ENCODE data around the gene TRAK2.

TRAK2 gene

GRCh38 chr2:201413552-201413951 lies 37.7 kb downstream of the TRAK2 start:
- H3K36me3 Mint-ChIP-seq (ENCODE audit: low read depth) = peaks cover 19% of the 10 kb centered on the region
- DNase-seq = no peak
- no peak overlapping the region for H3K27ac Mint-ChIP-seq
- no peaks in the 10 kb centered on the region for H3K27me3 Mint-ChIP-seq
- no peak overlapping the region for H3K4me3 Mint-ChIP-seq
- H3K9me3 Mint-ChIP-seq = no peaks in the 10 kb centered on the region
- peaks cover 20% of the 10 kb centered on the region for H3K4me1 Mint-ChIP-seq (ENCODE audit: low read depth)

- peaks cover 19% of the 10 kb centered on the region for H3K36me3 Mint-ChIP-seq (ENCODE audit: low read depth)
- H3K9me3 Mint-ChIP-seq = no peaks in the 10 kb centered on the region
- no peak overlapping the region for H3K27ac Mint-ChIP-seq
- DNase-seq = no peak
- peaks cover 17% of the 10 kb centered on the region for H3K4me1 Mint-ChIP-seq (ENCODE audit: low read depth)
- H3K27me3 Mint-ChIP-seq = no peaks in the 10 kb centered on the region
- H3K4me3 Mint-ChIP-seq = no peak overlapping the region
Measured at GRCh38 chr2:201413143-201413542, 38.1 kb downstream of the TRAK2 start.

- no peak for DNase-seq
- Mint-ChIP-seq H3K36me3 (ENCODE audit: low read depth) (peaks cover 23% of the 10 kb centered on the region), H3K27ac (no peak overlapping the region), H3K4me3 (no peak overlapping the region), H3K9me3 (no peaks in the 10 kb centered on the region), H3K4me1 (ENCODE audit: low read depth) (peaks cover 25% of the 10 kb centered on the region), H3K27me3 (no peaks in the 10 kb centered on the region)
Measured at GRCh38 chr2:201411421-201411820, 39.8 kb downstream of the TRAK2 start.

GRCh38 chr2:201408931-201409330 lies 42.3 kb downstream of the TRAK2 start:
- Mint-ChIP-seq H3K27ac (no peak overlapping the region), H3K36me3 (ENCODE audit: low read depth) (peaks cover 38% of the 10 kb centered on the region), H3K27me3 (no peaks in the 10 kb centered on the region), H3K9me3 (no peaks in the 10 kb centered on the region), H3K4me3 (no peak overlapping the region), H3K4me1 (ENCODE audit: low read depth) (peaks cover 43% of the 10 kb centered on the region)
- no peak for DNase-seq

GRCh38 chr2:201407265-201407664 lies 44.0 kb downstream of the TRAK2 start:
- Mint-ChIP-seq H3K4me3 (no peak overlapping the region), H3K27me3 (no peaks in the 10 kb centered on the region), H3K27ac (peak overlapping the region; percentile 16), H3K9me3 (no peaks in the 10 kb centered on the region), H3K36me3 (ENCODE audit: low read depth) (peaks cover 49% of the 10 kb centered on the region), H3K4me1 (ENCODE audit: low read depth) (peaks cover 50% of the 10 kb centered on the region)
- DNase-seq = no peak

- Mint-ChIP-seq H3K27me3 (no peaks in the 10 kb centered on the region), H3K4me1 (ENCODE audit: low read depth) (peaks cover 51% of the 10 kb centered on the region), H3K4me3 (no peak overlapping the region), H3K27ac (peak overlapping the region; percentile 37), H3K9me3 (no peaks in the 10 kb centered on the region), H3K36me3 (ENCODE audit: low read depth) (peaks cover 42% of the 10 kb centered on the region)
- DNase-seq = no peak
Measured at GRCh38 chr2:201406077-201406662, 45.1 kb downstream of the TRAK2 start.

GRCh38 chr2:201404699-201405280 lies 46.5 kb downstream of the TRAK2 start:
- Mint-ChIP-seq H3K36me3 (ENCODE audit: low read depth) (peaks cover 39% of the 10 kb centered on the region), H3K27me3 (no peaks in the 10 kb centered on the region), H3K4me3 (no peak overlapping the region), H3K27ac (peak overlapping the region; percentile 24), H3K4me1 (ENCODE audit: low read depth) (peaks cover 47% of the 10 kb centered on the region), H3K9me3 (no peaks in the 10 kb centered on the region)
- no peak for DNase-seq

GRCh38 chr2:201403880-201404279 lies 47.4 kb downstream of the TRAK2 start:
- H3K9me3 Mint-ChIP-seq = no peaks in the 10 kb centered on the region
- H3K27ac Mint-ChIP-seq = no peak overlapping the region
- no peak for DNase-seq
- H3K36me3 Mint-ChIP-seq (ENCODE audit: low read depth) = peaks cover 47% of the 10 kb centered on the region
- peaks cover 47% of the 10 kb centered on the region for H3K4me1 Mint-ChIP-seq (ENCODE audit: low read depth)
- no peaks in the 10 kb centered on the region for H3K27me3 Mint-ChIP-seq
- H3K4me3 Mint-ChIP-seq = no peak overlapping the region

GRCh38 chr2:201402651-201403562 lies 48.4 kb downstream of the TRAK2 start:
- no peak overlapping the region for H3K4me3 Mint-ChIP-seq

GRCh38 chr2:201401815-201402214 lies 49.4 kb downstream of the TRAK2 start:
- Mint-ChIP-seq H3K4me1 (ENCODE audit: low read depth) (peaks cover 40% of the 10 kb centered on the region), H3K27me3 (no peaks in the 10 kb centered on the region), H3K4me3 (no peak overlapping the region), H3K27ac (no peak overlapping the region), H3K36me3 (ENCODE audit: low read depth) (peaks cover 61% of the 10 kb centered on the region), H3K9me3 (no peaks in the 10 kb centered on the region)
- no peak for DNase-seq

More at GRCh38 chr2:201402651-201403562, 48.4 kb downstream of the TRAK2 start:
- Mint-ChIP-seq H3K27ac (no peak overlapping the region), H3K4me1 (ENCODE audit: low read depth) (peaks cover 46% of the 10 kb centered on the region), H3K36me3 (ENCODE audit: low read depth) (peaks cover 56% of the 10 kb centered on the region), H3K9me3 (no peaks in the 10 kb centered on the region), H3K27me3 (no peaks in the 10 kb centered on the region)
- DNase-seq = no peak

- peaks cover 6% of the 10 kb centered on the region for H3K4me1 Mint-ChIP-seq (ENCODE audit: low read depth)
- no peaks in the 10 kb centered on the region for H3K9me3 Mint-ChIP-seq
- H3K27me3 Mint-ChIP-seq = no peaks in the 10 kb centered on the region
- no peak overlapping the region for H3K4me3 Mint-ChIP-seq
- H3K36me3 Mint-ChIP-seq (ENCODE audit: low read depth) = peaks cover 74% of the 10 kb centered on the region
- DNase-seq = no peak
- no peak overlapping the region for H3K27ac Mint-ChIP-seq
Measured at GRCh38 chr2:201396595-201396994, 54.7 kb downstream of the TRAK2 start.

GRCh38 chr2:201383136-201383535 lies 68.1 kb downstream of the TRAK2 start:
- Mint-ChIP-seq H3K9me3 (no peaks in the 10 kb centered on the region), H3K27me3 (no peaks in the 10 kb centered on the region), H3K4me1 (ENCODE audit: low read depth) (peaks cover 4% of the 10 kb centered on the region), H3K27ac (no peak overlapping the region), H3K4me3 (no peak overlapping the region), H3K36me3 (ENCODE audit: low read depth) (peaks cover 80% of the 10 kb centered on the region)
- no peak for DNase-seq

- DNase-seq = no peak
- Mint-ChIP-seq H3K9me3 (no peaks in the 10 kb centered on the region), H3K27ac (no peak overlapping the region), H3K4me1 (ENCODE audit: low read depth) (no peaks in the 10 kb centered on the region), H3K36me3 (ENCODE audit: low read depth) (peaks cover 71% of the 10 kb centered on the region), H3K4me3 (no peak overlapping the region), H3K27me3 (no peaks in the 10 kb centered on the region)
Measured at GRCh38 chr2:201378496-201379397, 72.5 kb downstream of the TRAK2 start.

GRCh38 chr2:201377218-201377617 lies 74.0 kb downstream of the TRAK2 start:
- H3K27me3 Mint-ChIP-seq = no peaks in the 10 kb centered on the region
- DNase-seq = no peak
- H3K27ac Mint-ChIP-seq = no peak overlapping the region
- H3K4me1 Mint-ChIP-seq (ENCODE audit: low read depth) = no peaks in the 10 kb centered on the region
- H3K36me3 Mint-ChIP-seq (ENCODE audit: low read depth) = peaks cover 67% of the 10 kb centered on the region
- H3K9me3 Mint-ChIP-seq = no peaks in the 10 kb centered on the region
- no peak overlapping the region for H3K4me3 Mint-ChIP-seq
